SK-N-SH treated with all-trans-retinoic acid at 6 μM for 48 hours (cell line): Measurements from ENCODE around the gene ZNF76.

Experiments used
- ESRRG ChIP-seq: fragments of 250-450 bp; sonication (Bioruptor Pico); IDR thresholded peaks from 2 replicates; pipeline ENCODE4 v1.6.1; 2021; ENCODE audit warnings: mild to moderate bottlenecking
- TCF4 ChIP-seq: fragments of 250-450 bp; sonication (Bioruptor Pico); IDR thresholded peaks from 2 replicates; pipeline ENCODE4 v1.8.0; 2021; ENCODE audit warnings: mild to moderate bottlenecking, moderate library complexity, borderline replicate concordance
- TOX ChIP-seq: fragments of 250-450 bp; sonication (Bioruptor Pico); IDR thresholded peaks from 2 replicates; pipeline ENCODE4 v1.8.0; 2021; ENCODE audit warnings: mild to moderate bottlenecking, moderate library complexity, borderline replicate concordance
- ZC3H10 ChIP-seq: fragments of 250-450 bp; sonication (Bioruptor Pico); IDR thresholded peaks from 2 replicates; pipeline ENCODE4 v1.5.1; 2021; ENCODE audit warnings: mild to moderate bottlenecking, moderate library complexity
- ZFP3 ChIP-seq: fragments of 250-450 bp; sonication (Bioruptor Pico); IDR thresholded peaks from 2 replicates; pipeline ENCODE4 v1.5.0; 2020; ENCODE audit warnings: mild to moderate bottlenecking, moderate library complexity
- TF ChIP-seq, protein P1 (sequence below): fragments of 250-450 bp; sonication (Bioruptor Pico); IDR thresholded peaks from 2 replicates; pipeline ENCODE4 v1.8.0; 2020; ENCODE audit warnings: mild to moderate bottlenecking, moderate library complexity, borderline replicate concordance

DNA sequence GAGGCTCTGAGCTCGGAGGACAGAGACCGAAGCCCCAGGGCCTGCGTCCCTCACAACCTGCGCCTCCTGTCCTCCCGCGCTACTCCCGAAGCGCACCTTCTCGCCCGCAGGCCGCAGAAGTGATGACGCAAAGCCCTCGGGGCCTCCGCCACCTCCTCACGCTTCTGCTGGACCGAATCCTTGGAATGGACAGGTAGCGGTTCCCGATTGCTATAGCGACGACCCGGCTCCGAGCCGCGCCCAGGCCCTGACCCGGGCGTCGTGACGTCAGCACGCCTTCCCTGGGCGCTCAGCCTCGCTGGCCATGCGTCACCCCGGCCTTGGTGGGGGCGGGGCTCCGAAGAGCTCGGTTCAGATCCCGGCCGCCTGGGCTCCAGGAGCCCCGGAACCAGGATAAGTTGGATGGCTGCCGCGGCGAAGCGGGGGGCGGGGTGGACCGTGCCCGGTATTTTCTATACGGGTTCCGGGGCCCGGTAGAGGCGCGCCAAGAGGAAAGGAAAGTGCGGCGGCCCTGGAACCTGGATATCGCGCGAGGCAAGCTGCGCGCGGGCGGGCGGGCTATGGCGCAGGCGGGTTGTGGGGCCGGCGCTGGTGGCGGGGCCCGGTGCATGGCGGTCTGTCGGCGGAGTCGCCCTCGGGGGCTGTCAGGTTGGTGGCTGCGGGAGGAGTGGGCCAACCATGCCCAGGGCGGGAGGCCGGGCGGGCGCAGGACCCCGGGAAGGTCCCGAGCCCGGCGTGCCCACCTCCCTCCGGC is at the start of gene ZNF76:
- TF ChIP-seq, protein P1, sequence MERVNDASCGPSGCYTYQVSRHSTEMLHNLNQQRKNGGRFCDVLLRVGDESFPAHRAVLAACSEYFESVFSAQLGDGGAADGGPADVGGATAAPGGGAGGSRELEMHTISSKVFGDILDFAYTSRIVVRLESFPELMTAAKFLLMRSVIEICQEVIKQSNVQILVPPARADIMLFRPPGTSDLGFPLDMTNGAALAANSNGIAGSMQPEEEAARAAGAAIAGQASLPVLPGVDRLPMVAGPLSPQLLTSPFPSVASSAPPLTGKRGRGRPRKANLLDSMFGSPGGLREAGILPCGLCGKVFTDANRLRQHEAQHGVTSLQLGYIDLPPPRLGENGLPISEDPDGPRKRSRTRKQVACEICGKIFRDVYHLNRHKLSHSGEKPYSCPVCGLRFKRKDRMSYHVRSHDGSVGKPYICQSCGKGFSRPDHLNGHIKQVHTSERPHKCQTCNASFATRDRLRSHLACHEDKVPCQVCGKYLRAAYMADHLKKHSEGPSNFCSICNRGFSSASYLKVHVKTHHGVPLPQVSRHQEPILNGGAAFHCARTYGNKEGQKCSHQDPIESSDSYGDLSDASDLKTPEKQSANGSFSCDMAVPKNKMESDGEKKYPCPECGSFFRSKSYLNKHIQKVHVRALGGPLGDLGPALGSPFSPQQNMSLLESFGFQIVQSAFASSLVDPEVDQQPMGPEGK (CRISPR knock-in tag): no peak
- TF ChIP-seq TOX (CRISPR knock-in tag): no peak
- no peak for TF ChIP-seq ZC3H10 (CRISPR knock-in tag)
- peak; percentile 59; the same call in 1 of the 2 replicates for TF ChIP-seq ESRRG (CRISPR knock-in tag)
- TF ChIP-seq ZFP3: no peak
- no peak; the same call in 1 of the 2 replicates for TF ChIP-seq TCF4 (CRISPR knock-in tag)
